KMS-11 (cell line): Measurements from ENCODE around the gene INTS13.
A peak's percentile ranks its signal among the peaks of the same experiment; 100 is the strongest.
"Not testable (repeated sequence)": the region's sequence is repeated elsewhere in the genome, so short reads cannot be mapped to it uniquely, and the experiment has no call there.

Experiments used
- H2AFZ ChIP-seq: fragments of 200-600 bp; sonication (generic); 2 replicates; pipeline ENCODE4 v1.6.1; 2016; ENCODE audit warnings: antibody characterized with exemption, mixed run types, low read depth
- H3K27ac ChIP-seq: fragments of 200-600 bp; sonication (generic); 2 replicates; pipeline ENCODE4 v1.6.1; 2016; ENCODE audit warnings: mild to moderate bottlenecking, mixed run types
- H3K27me3 ChIP-seq: fragments of 200-600 bp; sonication (generic); 2 replicates; pipeline ENCODE4 v1.6.1; 2017; ENCODE audit warnings: mild to moderate bottlenecking, low read depth, mixed run types, moderate library complexity; ENCODE audit not compliant: insufficient read depth
- H3K36me3 ChIP-seq: fragments of 200-600 bp; sonication (generic); 2 replicates; pipeline ENCODE4 v1.6.1; 2017; ENCODE audit warnings: mild to moderate bottlenecking, mixed run types; ENCODE audit not compliant: insufficient read depth
- H3K4me1 ChIP-seq: fragments of 200-600 bp; sonication (generic); 2 replicates; pipeline ENCODE4 v1.6.1; 2016; ENCODE audit warnings: mild to moderate bottlenecking, low read depth, mixed run types; ENCODE audit not compliant: poor library complexity, severe bottlenecking
- H3K4me2 ChIP-seq: fragments of 200-600 bp; sonication (generic); 2 replicates; pipeline ENCODE4 v1.7.0; 2016; ENCODE audit warnings: mild to moderate bottlenecking, mixed run types
- H3K4me3 ChIP-seq: fragments of 200-600 bp; sonication (generic); IDR thresholded peaks from 2 replicates; pipeline ENCODE4 v1.6.1; 2017; ENCODE audit warnings: low read depth, low read length, mixed read lengths; ENCODE audit not compliant: insufficient read depth
- H3K79me2 ChIP-seq: fragments of 200-600 bp; sonication (generic); 2 replicates; pipeline ENCODE4 v1.6.1; 2016; ENCODE audit warnings: low read depth, mixed run types; ENCODE audit not compliant: insufficient read depth
- H3K9ac ChIP-seq: fragments of 200-600 bp; sonication (generic); 2 replicates; pipeline ENCODE4 v1.6.1; 2016; ENCODE audit warnings: mild to moderate bottlenecking, mixed run types
- H4K20me1 ChIP-seq: fragments of 200-600 bp; sonication (generic); 2 replicates; pipeline ENCODE4 v1.6.1; 2016; ENCODE audit warnings: mild to moderate bottlenecking, mixed run types; ENCODE audit not compliant: insufficient read depth
- CTCF ChIP-seq: fragments of 200-600 bp; sonication (generic); conservative IDR thresholded peaks from 2 replicates; pipeline ENCODE4 v1.6.1; 2017; ENCODE audit warnings: low read depth, mild to moderate bottlenecking, antibody characterized with exemption, low read length, moderate library complexity, mixed read lengths

INTS13 gene

GRCh38 chr12:26906024-26906423, 31.8 kb downstream of the INTS13 start:
- Histone ChIP-seq H3K4me3 (no peak overlapping the region), H3K4me2 (peak overlapping the region; percentile 72), H3K27me3 (no peaks in the 10 kb centered on the region), H3K9ac (no peak overlapping the region), H2AFZ (no peak overlapping the region), H3K36me3 (peaks cover 4% of the 10 kb centered on the region; the same call in 1 of the 2 replicates), H3K4me1 (peaks cover 32% of the 10 kb centered on the region), H3K27ac (peak overlapping the region; percentile 35), H3K79me2 (no peaks in the 10 kb centered on the region), H4K20me1 (no peaks in the 10 kb centered on the region)
- TF ChIP-seq CTCF, result no peak

- H3K9ac ChIP-seq, H3K4me3 ChIP-seq, H3K27ac ChIP-seq, H3K4me2 ChIP-seq, H4K20me1 ChIP-seq, H3K79me2 ChIP-seq, H3K36me3 ChIP-seq, H2AFZ ChIP-seq, H3K27me3 ChIP-seq: not testable (repeated sequence)
- peaks cover 31% of the 10 kb centered on the region for H3K4me1 ChIP-seq
Observed at GRCh38 chr12:26903396-26903795, 34.4 kb downstream of the INTS13 start.

GRCh38 chr12:26896913-26897312, 40.9 kb downstream of the INTS13 start:
- H3K4me2 ChIP-seq, result no peak overlapping the region
- peaks cover 3% of the 10 kb centered on the region for H3K4me1 ChIP-seq
- no peaks in the 10 kb centered on the region for H3K27me3 ChIP-seq
- H2AFZ ChIP-seq, result no peak overlapping the region
- no peaks in the 10 kb centered on the region for H4K20me1 ChIP-seq
- no peak for TF ChIP-seq CTCF
- no peaks in the 10 kb centered on the region for H3K79me2 ChIP-seq
- no peak overlapping the region for H3K4me3 ChIP-seq
- peaks cover 5% of the 10 kb centered on the region; the same call in 1 of the 2 replicates for H3K36me3 ChIP-seq
- H3K9ac ChIP-seq, result no peak overlapping the region
- no peak overlapping the region for H3K27ac ChIP-seq

- no peaks in the 10 kb centered on the region for H3K79me2 ChIP-seq
- H3K27ac ChIP-seq, result no peak overlapping the region
- no peak for TF ChIP-seq CTCF
- H3K36me3 ChIP-seq, result peaks cover 5% of the 10 kb centered on the region; the same call in 1 of the 2 replicates
- no peaks in the 10 kb centered on the region for H3K27me3 ChIP-seq
- no peaks in the 10 kb centered on the region for H4K20me1 ChIP-seq
- no peak overlapping the region for H3K4me2 ChIP-seq
- no peak overlapping the region for H3K9ac ChIP-seq
- H3K4me3 ChIP-seq, result no peak overlapping the region
- H3K4me1 ChIP-seq, result peaks cover under 1% of the 10 kb centered on the region
- H2AFZ ChIP-seq, result no peak overlapping the region
Observed at GRCh38 chr12:26895672-26896071, 42.1 kb downstream of the INTS13 start.

GRCh38 chr12:26891704-26892103, 46.1 kb downstream of the INTS13 start:
- Histone ChIP-seq H3K4me3 (no peak overlapping the region), H3K9ac (no peak overlapping the region)
- no peak for TF ChIP-seq CTCF

More at GRCh38 chr12:26891704-26892103, 46.1 kb downstream of the INTS13 start:
- H3K27ac ChIP-seq, result no peak overlapping the region
- no peak overlapping the region for H3K4me2 ChIP-seq
- no peaks in the 10 kb centered on the region for H4K20me1 ChIP-seq
- H2AFZ ChIP-seq, result no peak overlapping the region
- H3K27me3 ChIP-seq, result no peaks in the 10 kb centered on the region
- H3K79me2 ChIP-seq, result no peaks in the 10 kb centered on the region
- no peaks in the 10 kb centered on the region for H3K36me3 ChIP-seq
- no peaks in the 10 kb centered on the region for H3K4me1 ChIP-seq
